ENCODE measurements around the gene ADGRG2. TPM values are rescaled to one million over a fixed set of nuclear protein-coding genes. Genes with fewer than 3 reads are reported as not detected.

Gene ADGRG2
- total and polyA plus RNA-seq, 3 donors from 2014 or later: 5.0 to 17.2 (median 5.8) TPM

DNA sequence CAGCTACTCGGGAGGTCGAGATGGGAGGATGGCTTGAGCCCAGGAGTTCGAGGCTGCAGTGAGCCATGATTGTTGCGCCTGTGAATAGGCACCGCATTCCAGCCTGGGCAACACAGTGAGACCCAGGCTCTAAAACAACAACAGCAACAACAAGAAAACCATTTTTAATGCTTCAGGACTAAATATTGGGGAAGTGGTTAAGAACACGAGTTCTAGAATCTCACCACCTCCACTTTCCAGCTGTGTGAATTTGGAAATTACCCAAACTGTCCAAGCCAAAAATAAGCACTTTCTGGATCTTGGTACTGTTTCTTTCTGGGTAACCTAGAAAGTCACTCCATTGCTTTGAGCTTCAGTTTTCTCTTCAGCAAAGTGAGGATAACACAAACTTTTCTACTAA is 63.2 kb downstream of the ADGRG2 start:
- intact Hi-C loops (cut with DNase I; ENCODE audit: low total_unique reads): no loop called here
- no peaks in the 10 kb centered on the region for H3K27me3 ChIP-seq
- H3K4me1 ChIP-seq: no peaks in the 10 kb centered on the region
- WGBS, 2 donors: 85 to 91% methylated on average over 6 of the region's 6 CpGs
- H3K27ac ChIP-seq: no peak overlapping the region
- no peak for DNase-seq
- no peaks in the 10 kb centered on the region for H3K36me3 ChIP-seq (ENCODE audit: low read depth, missing control alignments)
- no peak overlapping the region for H3K4me3 ChIP-seq
- H3K9me3 ChIP-seq: no peaks in the 10 kb centered on the region
- no peak for TF ChIP-seq POLR2A (IDR thresholded peaks at IDR 0.05)
- TF ChIP-seq, protein P1, sequence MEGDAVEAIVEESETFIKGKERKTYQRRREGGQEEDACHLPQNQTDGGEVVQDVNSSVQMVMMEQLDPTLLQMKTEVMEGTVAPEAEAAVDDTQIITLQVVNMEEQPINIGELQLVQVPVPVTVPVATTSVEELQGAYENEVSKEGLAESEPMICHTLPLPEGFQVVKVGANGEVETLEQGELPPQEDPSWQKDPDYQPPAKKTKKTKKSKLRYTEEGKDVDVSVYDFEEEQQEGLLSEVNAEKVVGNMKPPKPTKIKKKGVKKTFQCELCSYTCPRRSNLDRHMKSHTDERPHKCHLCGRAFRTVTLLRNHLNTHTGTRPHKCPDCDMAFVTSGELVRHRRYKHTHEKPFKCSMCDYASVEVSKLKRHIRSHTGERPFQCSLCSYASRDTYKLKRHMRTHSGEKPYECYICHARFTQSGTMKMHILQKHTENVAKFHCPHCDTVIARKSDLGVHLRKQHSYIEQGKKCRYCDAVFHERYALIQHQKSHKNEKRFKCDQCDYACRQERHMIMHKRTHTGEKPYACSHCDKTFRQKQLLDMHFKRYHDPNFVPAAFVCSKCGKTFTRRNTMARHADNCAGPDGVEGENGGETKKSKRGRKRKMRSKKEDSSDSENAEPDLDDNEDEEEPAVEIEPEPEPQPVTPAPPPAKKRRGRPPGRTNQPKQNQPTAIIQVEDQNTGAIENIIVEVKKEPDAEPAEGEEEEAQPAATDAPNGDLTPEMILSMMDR (IDR thresholded peaks at IDR 0.05): no peak

DNA sequence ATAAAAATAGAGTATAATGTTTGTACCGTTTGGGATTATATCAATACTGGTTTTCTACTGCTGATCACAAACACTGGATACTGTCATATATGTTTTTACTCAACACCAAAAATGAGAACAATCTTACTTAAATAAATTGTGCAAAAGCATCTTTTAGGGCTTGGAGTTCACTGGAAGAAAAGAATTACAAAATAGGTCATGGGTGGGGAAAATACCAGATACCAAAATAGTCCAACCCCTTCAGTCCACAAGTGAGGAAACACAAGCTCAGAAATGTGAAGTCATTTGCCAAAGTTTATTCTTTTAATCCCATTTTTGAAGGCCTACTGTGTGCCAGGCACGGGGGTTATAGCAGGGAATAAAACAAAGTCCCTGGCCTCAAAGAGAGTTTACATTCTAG is 64.4 kb downstream of the ADGRG2 start:
- no peaks in the 10 kb centered on the region for H3K36me3 ChIP-seq (ENCODE audit: low read depth, missing control alignments)
- H3K27me3 ChIP-seq: no peaks in the 10 kb centered on the region
- no peak overlapping the region for H3K4me3 ChIP-seq
- TF ChIP-seq, protein P1 (IDR thresholded peaks at IDR 0.05): no peak
- no peak for TF ChIP-seq POLR2A (IDR thresholded peaks at IDR 0.05)
- H3K27ac ChIP-seq: no peak overlapping the region
- intact Hi-C loops (cut with DNase I; ENCODE audit: low total_unique reads): no loop called here
- 87 to 88% methylated on average over 2 of the region's 2 CpGs for WGBS, 2 donors
- H3K4me1 ChIP-seq: no peaks in the 10 kb centered on the region
- H3K9me3 ChIP-seq: no peaks in the 10 kb centered on the region
- no peak for DNase-seq

GRCh38 chrX:19049110-19049509 is 73.2 kb downstream of the ADGRG2 start:
- intact Hi-C loops (cut with DNase I; ENCODE audit: low total_unique reads): no loop called here
- no peak for TF ChIP-seq POLR2A (IDR thresholded peaks at IDR 0.05)
- TF ChIP-seq, protein P1 (IDR thresholded peaks at IDR 0.05): no peak
- Histone ChIP-seq H3K4me1 (no peaks in the 10 kb centered on the region), H3K36me3 (ENCODE audit: low read depth, missing control alignments) (no peaks in the 10 kb centered on the region), H3K27ac (no peak overlapping the region), H3K27me3 (no peaks in the 10 kb centered on the region), H3K4me3 (no peak overlapping the region), H3K9me3 (no peaks in the 10 kb centered on the region)
- DNase-seq: no peak
- 87 to 96% methylated on average over 5 of the region's 5 CpGs for WGBS, 2 donors

DNA sequence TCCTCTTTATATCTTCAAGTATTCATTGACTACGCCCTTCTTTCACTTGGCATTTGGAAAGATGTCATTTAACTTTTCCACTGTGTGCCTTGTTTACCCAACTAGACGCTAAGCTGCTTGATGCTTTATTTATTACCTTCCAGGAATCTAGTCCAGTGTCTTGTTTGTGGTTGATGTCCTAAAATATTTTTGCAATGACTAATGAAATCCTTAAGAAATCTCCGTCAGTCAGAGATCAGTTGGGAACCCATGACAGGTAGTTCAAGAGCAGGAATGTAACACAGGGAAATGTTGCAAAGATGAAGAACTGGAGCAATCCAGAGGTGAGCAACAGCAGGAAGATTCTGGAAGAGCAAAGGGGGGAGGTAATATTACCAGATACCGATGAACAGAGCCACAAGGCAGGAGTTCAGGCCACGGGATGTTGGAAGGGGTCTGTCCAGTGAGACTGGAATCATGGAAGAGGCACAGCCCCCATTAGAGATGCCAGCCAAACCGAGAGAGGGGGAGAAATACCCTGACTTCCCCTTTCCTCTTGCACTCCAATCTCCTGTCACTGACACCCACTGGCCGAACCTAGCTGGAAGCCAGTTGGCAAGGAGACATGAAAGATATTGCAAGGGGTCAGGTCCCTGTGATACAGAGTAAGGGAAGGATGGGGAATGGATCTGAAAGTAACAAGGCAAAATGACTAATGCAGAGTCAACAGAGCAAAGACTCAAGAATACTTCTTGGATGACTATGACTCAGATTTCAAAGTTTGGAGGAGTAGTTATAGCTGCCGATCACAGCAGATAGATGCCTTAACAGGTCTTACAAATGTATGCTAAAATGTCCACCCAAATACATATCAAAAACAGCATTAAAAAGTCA is 75.7 kb downstream of the ADGRG2 start:
- no peak for DNase-seq
- H3K4me1 ChIP-seq: no peaks in the 10 kb centered on the region
- H3K27me3 ChIP-seq: no peaks in the 10 kb centered on the region
- H3K27ac ChIP-seq: no peak overlapping the region
- H3K36me3 ChIP-seq (ENCODE audit: low read depth, missing control alignments): no peaks in the 10 kb centered on the region
- intact Hi-C loops (cut with DNase I; ENCODE audit: low total_unique reads): no loop called here
- H3K9me3 ChIP-seq: no peaks in the 10 kb centered on the region
- WGBS, 2 donors: 80 to 89% methylated on average over 8 of the region's 8 CpGs
- no peak for TF ChIP-seq POLR2A (IDR thresholded peaks at IDR 0.05)
- TF ChIP-seq, protein P1 (IDR thresholded peaks at IDR 0.05): no peak
- H3K4me3 ChIP-seq: no peak overlapping the region

DNA sequence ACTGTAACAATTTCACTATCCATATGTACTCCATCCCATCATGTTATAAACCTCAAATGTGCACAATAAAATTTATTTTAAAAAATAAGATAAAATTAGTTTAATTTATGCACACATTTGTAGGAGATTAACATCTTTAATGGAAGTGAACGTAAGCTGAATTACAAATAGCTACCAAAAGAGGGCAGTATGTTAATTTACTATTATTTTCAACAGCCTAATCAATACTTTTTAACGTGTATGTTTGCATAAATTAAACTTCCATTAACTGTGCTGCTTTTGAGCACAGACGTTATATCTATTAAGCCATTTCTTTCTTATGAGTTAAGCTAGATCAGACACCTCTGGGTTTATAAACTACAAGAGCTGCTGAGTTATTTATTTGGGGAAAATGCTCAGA is 81.9 kb downstream of the ADGRG2 start:
- 42 to 64% methylated on average over 3 of the region's 3 CpGs for WGBS, 2 donors
- Histone ChIP-seq H3K9me3 (no peaks in the 10 kb centered on the region), H3K4me1 (no peaks in the 10 kb centered on the region), H3K4me3 (no peak overlapping the region), H3K27me3 (no peaks in the 10 kb centered on the region), H3K27ac (no peak overlapping the region), H3K36me3 (ENCODE audit: low read depth, missing control alignments) (no peaks in the 10 kb centered on the region)
- DNase-seq: no peak
- TF ChIP-seq, protein P1 (IDR thresholded peaks at IDR 0.05): no peak
- intact Hi-C loops (cut with DNase I; ENCODE audit: low total_unique reads): no loop called here

Measured in testis (tissue), 3 donors.